Activated naive CD8-positive, alpha-beta T cell treated with anti-CD3 and anti-CD28 coated beads, Interleukin-2, amount 50 U/mL, for 16 hours (primary cell): ENCODE results near the gene RPS4Y2.

Source experiments
- DNase-seq: peaks from one replicate; pipeline ENCODE4 v3.0.0-alpha.2; 2020; ENCODE audit warnings: low read depth, low spot score

RPS4Y2 gene

DNA sequence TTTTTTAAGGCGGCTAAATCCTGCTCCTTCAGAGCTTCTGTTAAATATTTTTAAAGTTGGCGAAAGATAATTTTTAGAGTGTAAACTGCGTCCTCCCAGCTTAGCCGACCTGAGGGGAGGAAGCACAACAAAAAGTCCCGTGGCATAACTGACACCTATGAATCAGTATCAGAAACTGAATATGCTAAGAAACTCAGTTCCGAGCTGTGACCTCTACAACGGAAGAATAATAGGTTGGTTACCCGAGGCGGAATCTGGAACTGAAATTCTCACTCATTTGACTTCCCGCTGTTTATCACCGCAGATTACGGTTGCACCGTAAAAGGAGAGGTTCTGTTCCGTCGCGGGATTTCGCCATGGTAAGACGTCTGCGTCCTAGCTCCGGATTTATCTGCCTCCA lies at the start of gene RPS4Y2:
Gene RPS4Y2, plus strand, starts transcription at position 301 of the 400 bp plus-strand sequence. Its CDS starts 56 bp downstream, at position 357.
- no peak for DNase-seq

DNA sequence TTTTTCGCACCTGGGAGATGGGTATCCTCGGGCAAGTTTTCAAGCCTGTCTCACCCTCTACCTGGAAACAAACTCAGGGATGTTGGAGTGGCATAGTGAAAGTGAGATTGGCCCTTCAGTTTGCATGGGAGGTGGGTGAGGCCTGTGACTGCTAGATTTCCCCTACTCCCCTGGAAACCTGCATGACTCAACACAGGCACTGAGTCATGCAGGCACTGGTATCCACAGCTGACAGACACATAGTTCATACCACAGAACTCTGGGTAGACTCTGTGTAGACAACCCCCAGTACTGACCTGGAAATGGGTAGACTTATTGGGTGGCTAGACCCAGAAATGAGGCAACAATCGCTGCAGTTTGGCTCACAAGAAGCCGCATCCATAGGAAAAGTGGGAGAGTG lies 41.5 kb upstream of the RPS4Y2 start:
- DNase-seq, result no peak

DNA sequence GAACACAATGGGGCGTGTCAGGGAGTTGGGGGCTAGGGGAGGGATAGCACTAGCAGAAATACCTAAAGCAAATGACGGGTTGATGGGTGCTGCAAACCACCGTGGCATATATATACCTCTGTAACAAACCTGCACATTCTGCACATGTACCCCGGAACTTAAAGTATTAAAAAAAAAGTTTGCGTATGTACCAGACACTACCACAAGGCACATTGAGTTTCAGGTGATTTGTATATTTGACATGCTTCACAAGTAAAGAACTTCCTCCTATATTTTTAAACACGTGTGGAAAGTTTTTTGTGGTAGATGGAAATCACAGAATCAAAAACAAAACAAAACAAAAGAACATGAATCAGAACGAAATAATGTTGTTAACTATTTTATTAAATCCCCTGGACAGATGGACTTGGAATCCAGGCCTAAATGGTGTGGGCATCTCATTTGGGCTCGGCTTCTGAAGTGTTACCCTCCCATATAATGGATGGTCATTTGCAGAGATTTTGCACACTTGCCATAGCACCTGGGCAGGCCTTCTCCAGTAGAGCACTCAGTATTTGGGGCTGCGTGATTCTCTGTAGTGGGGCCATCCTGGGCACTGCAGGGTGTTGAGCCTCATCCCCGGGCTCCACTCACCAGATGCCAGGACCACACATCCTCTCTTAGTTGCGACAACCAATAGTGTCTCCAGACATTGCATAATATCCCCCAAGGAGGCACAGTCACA lies 29.6 kb upstream of the RPS4Y2 start:
- no peak for DNase-seq

DNA sequence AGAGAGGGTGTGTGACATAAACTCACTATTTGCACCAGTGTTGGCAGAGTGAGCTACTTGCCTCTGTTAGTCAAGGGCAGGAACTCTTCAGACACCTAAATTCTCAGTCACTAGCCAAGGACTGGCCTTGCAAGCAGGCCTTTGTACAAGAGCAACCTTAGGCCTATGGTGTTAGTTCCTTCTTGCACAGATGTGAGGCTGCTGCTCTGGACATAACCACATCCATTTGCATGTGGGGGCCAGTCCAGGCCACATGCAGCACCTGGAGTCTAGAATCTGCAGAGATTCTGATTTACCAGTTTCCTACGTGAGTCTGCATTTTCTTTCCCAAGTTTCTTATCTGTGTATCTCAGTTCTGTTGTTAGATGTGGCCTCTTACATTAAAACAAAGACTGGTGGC lies 20.7 kb upstream of the RPS4Y2 start:
- no peak for DNase-seq

DNA sequence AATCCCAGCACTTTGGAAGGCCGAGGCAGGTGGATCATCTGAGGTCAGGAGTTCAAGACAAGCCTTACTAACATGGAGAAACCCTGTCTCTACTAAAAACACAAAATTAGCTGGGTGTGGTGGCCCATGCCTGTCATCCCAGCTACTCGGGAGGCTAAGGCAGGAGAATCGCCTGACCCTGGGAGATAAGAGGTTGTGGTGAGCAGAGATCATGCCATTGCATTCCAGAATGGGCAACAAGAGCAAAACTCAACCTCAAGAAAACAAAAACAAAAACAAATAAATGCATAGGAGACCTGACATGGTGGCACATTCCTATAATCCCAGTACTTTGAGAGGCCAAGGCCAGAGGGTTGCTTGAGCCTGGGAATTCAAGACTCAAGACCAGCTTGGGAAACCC lies 16.1 kb upstream of the RPS4Y2 start:
- no peak for DNase-seq

- DNase-seq, result no peak
Observed at GRCh38 chrY:20740609-20741008, 15.3 kb upstream of the RPS4Y2 start.

- no peak for DNase-seq
Observed at GRCh38 chrY:20745060-20745459, 10.8 kb upstream of the RPS4Y2 start.

DNA sequence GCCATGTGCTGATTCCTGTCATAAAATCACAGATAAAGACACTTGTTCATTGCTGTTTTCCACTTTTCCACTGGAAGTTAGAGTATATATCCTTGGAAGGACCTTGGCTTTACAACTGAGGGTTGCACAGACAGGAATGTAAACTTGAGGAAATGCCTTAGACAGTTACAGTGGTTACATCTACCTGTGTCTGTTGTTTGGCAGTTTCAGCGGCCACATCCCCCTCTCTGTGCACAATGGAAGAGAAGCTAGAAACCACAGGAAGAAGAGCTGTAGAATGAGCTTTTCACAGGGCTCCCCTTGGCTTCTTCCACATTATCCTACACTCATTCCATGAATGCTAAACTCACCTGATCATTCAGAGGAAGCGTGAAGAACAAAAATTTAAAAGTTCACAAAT lies 9.0 kb upstream of the RPS4Y2 start:
- no peak for DNase-seq

DNA sequence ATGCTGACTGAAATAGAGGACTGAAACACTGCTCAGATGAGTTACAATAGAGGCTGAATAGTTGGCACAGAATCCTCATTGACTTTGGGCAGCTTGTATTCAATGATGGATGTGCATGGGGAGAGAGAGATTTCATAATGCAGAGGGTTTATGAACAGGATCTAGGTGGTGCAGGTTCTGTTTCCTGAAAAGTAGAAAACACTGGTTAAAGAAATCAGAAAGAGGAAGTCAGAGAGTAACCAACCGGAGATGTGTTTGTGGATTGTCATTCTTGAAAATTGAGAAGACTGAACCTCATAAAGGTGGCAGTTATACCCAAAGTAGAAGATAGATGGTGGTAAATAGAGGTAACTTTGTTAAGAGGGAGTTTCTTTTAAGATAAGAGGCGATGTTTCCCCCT lies 8.0 kb downstream of the RPS4Y2 start:
- DNase-seq, result no peak

DNA sequence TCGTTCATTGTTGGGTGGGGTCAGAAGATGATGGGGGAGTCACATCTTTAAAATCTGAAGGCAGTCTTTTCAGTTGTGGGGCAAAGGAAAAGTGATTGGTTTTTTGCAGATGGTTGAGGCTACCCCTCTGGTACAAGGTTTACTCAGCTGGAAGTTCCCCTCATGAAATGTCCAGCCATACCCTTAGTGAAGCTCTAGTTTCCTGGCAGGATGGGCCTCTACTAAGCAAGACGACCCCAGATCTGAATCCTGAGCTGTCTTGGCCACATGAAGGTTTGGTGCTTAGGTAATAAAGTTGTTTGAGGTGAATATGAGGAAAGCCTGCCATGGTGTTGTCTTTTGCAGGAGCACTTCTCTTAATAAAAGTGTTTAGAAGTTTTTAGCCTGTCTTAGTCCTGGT lies 9.2 kb downstream of the RPS4Y2 start:
- no peak for DNase-seq

GRCh38 chrY:20770755-20771154 lies 14.8 kb downstream of the RPS4Y2 start:
- DNase-seq, result no peak

DNA sequence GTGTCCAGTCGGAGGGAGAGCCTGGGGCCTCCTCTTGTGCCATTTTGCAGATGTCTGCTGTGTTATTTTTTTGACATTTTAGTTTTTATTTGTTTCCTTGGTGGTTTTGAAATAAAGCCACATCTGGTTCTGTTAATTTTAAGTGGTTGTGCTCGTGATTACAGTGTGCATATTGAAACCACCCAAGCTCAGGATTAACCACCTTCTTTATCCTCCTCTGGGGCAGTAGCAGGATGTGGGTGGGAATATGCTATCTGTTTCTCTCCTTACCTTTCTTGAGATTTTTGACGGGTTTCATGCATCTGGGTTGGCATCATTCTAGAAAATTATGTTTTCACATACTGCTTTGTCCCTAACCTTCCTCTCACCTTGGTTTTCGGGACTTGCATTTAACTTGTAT lies 20.2 kb downstream of the RPS4Y2 start:
- no peak for DNase-seq

- no peak for DNase-seq
Observed at GRCh38 chrY:20780104-20780654, 24.3 kb downstream of the RPS4Y2 start.

DNA sequence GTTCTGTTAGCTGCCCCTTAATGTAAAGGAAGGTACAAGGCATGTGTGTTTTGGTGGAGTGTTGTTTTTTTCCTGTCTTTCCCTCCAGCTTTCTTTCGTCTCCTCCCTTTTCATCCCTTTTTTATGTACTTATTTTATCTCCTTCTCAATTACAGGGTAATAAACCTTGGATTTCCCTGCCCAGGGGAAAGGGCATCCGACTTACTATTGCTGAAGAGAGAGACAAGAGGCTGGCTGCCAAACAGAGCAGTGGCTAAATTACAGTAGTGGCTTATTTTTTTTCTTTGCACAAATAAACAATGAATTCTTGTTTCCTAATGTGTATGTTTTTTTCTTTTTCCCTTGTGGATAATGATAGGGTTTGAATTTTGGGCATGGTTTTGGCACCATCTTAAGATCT lies 24.9 kb downstream of the RPS4Y2 start:
- no peak for DNase-seq

DNA sequence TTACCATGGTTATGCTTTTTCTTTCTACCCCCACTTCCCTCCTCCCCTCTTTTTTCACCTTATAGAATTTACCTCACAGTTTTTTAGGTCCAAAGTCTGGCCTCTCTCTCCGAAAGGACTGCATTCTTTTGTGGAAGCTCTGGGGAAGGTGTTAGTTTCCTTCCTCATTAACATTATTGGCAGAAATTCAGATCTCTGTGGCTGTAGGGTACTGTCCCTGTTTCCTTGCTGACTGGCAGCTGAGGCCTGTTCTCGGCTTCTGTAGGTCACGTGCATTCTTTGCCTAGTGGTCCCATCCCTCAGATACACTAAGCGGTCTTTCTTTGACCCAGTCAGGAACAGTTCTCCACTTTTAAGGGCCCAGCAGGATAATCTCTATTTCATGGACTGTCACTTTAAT lies 25.5 kb downstream of the RPS4Y2 start:
- DNase-seq, result no peak

DNA sequence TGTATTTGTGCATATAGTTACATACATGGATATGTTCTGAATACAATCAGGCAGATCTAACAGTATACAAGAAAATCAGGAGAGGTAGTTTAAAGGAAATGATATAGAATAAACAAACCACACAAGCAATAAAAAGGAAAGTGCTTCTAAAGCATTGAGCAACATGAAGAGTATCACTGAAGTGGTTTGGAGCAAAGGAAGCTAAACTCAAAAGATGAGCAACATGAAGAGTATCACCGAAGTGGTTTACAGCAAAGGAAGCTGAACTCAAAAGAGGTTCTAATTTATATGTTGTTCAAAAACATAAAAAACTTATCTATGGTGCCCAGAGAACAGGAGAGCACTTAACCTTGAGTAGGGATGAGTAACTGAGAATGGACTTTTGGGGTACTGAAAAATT lies 29.1 kb downstream of the RPS4Y2 start:
- no peak for DNase-seq

DNA sequence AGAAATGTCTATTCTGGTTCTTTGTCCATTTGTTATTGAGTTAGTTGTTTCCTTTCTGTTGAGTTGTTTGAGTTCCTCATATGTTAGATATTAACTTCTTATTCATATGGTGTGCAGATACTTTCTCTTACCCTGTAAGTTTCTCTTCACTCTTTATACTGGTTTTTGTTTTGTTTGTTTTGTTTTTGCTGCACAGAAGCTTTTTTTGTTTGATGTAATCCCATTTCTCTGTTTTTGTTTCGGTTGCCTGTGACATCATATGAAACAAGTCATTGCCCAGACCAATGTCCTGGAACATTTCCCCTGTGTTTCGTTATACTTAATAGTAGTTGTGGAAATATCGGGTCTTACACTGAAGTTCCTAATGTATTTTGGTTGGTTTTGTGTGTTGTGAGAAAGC lies 31.2 kb downstream of the RPS4Y2 start:
- no peak for DNase-seq

DNA sequence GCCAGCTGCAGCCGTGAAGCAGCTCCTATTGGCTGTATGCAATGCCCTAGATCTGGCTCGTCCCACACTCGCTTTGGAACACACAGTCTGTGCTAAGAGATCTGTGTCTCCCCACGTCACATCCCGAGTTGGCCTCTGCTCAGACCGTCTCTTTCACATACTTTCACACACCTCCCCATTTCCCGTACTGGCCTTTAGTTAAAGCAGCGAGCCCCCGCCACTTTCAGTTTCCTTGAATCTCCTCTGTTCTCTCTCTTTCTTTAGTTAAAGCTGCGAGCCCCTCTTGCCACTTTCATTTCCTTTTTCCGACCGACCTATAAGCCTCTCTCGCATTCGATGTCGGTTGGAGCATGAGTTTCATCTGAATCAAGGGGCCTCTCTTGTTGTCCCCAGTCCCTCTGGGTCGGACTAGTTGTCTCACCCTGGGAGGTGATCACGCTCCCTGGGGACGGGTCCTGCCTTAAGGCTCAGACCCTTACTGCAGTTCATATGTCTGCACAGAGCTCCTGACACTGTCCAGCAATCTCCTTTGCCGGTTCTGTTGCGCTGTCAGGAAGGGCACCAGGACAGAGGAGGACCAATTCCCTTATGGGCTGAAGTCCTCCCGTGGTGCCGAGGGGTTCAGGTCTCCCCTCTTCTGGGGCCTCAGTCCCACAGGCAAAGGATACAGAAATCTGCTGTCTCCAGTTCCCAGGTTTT lies 42.6 kb downstream of the RPS4Y2 start:
- DNase-seq, result peak; percentile 0

DNA sequence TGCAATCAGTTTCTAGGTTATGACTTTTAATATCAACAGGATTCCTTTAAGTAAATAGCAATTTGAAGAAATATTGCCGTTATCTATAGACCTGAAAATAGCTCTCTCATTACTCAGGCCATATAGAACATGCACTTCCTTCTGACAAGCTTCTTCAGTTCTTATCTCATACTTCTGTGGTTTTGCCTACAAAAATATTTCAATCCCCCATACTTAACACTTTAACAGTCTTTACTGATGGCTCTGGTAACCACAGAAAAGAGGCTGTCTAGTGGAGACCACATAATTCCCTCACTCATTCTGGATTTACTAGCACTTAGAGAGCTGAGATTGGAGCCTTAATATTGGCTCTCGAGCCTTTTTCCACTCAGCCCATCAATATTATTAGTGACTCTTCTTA lies 46.8 kb downstream of the RPS4Y2 start:
- no peak for DNase-seq

- no peak for DNase-seq
Observed at GRCh38 chrY:20806243-20806642, 50.3 kb downstream of the RPS4Y2 start.

- DNase-seq, result no peak
Observed at GRCh38 chrY:20813459-20813858, 57.6 kb downstream of the RPS4Y2 start.

- DNase-seq, result no peak
Observed at GRCh38 chrY:20814794-20815193, 58.9 kb downstream of the RPS4Y2 start.

- no peak for DNase-seq
Observed at GRCh38 chrY:20817067-20817466, 61.2 kb downstream of the RPS4Y2 start.
